Measurements from ENCODE around the gene DENND4C.

GRCh38 chr9:19310246-19310645, 79.8 kb downstream of the DENND4C start:
- TF ChIP-seq POLR2A (IDR thresholded peaks at IDR 0.05): no peak
- TF ChIP-seq CTCF (IDR thresholded peaks at IDR 0.05): no peak

Data from body of pancreas (tissue), 4 donors.